Immature natural killer cell (primary cell): ENCODE data around the gene CASZ1. TPM values are rescaled to one million over a fixed set of nuclear protein-coding genes. Genes with fewer than 3 reads are reported as not detected.

ENCODE experiments used
- DNase-seq, 3 donors: peaks; one replicate each; pipeline ENCODE4 v3.0.0; 2022; ENCODE audit warnings: mixed read lengths in 1 of 3
- H3K27ac Mint-ChIP-seq, 6 donors: one replicate each; pipeline ENCODE4 v1.8.0; 2020; ENCODE audit warnings: mixed read lengths in 6 of 6, mild to moderate bottlenecking in 5 of 6, inconsistent platforms in 4 of 6, moderate library complexity in 3 of 6
- H3K27me3 Mint-ChIP-seq, 3 donors: one replicate each; pipeline ENCODE4 v1.8.0; 2020 to 2021; ENCODE audit warnings: low read depth in 3 of 3, mild to moderate bottlenecking in 3 of 3, mixed read lengths in 3 of 3, moderate library complexity in 3 of 3, inconsistent platforms in 1 of 3
- H3K36me3 Mint-ChIP-seq, 3 donors: one replicate each; pipeline ENCODE4 v1.8.0; 2020; ENCODE audit warnings: mixed read lengths in 3 of 3, inconsistent platforms in 2 of 3, mild to moderate bottlenecking in 2 of 3
- H3K4me1 Mint-ChIP-seq, 2 donors: one replicate each; pipeline ENCODE4 v1.8.0; 2020; ENCODE audit warnings: inconsistent platforms in 2 of 2, mild to moderate bottlenecking in 2 of 2, mixed read lengths in 2 of 2, moderate library complexity in 1 of 2
- H3K4me3 Mint-ChIP-seq, 5 donors: one replicate each; pipeline ENCODE4 v1.8.0; 2020; ENCODE audit warnings: mild to moderate bottlenecking in 5 of 5, mixed read lengths in 5 of 5, inconsistent platforms in 3 of 5, moderate library complexity in 3 of 5
- H3K9me3 Mint-ChIP-seq, 6 donors: one replicate each; pipeline ENCODE4 v1.8.0; 2020; ENCODE audit warnings: mild to moderate bottlenecking in 6 of 6, mixed read lengths in 6 of 6, inconsistent platforms in 4 of 6, moderate library complexity in 3 of 6
- polyA plus RNA-seq, 3 donors: library from polyadenylated mRNA; unstranded; fragments of 300-500 nt; fragmentation: Illumina TruSeq; gene quantifications; one replicate each; pipeline ENCODE4 v1.2.3, GENCODE V29; 2021

CASZ1 gene
- polyA plus RNA-seq, 3 donors from 2014 or later = 1.0 to 6.5 (median 1.9) TPM

DNA sequence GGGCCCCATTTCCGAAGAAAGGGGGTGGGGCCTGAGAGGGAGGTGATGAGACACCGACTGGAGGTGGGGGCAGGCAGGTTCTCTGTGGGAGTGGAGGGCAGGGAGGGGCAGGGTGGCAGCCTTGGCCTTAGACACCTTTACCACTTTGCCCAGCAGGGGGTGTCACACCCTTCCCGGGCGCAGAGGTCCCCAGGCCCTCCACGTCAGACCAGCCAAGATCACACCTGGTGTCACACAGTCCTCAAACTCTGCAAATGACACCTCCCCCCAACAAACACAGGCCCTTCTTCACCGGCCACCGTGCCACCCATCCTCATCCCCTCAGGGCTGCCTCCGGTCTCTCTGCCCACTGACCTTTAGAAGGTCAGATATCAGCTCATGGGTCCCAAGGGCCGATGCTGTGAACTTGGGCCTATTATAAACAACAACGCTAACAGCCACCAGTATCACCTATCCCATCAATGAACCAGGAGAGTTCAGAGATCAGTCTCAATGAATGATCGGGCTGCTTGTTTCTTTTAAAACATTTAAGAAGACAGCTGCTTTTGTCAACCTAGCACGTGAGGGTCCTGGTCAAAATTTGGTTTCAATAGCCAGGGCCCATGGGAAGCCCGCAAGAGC lies 103.9 kb downstream of the CASZ1 start:
- Mint-ChIP-seq H3K4me3 (peak overlapping the region; percentile 84 to 97 (median 94)), H3K9me3 (no peaks in the 10 kb centered on the region), H3K36me3 (no peaks in the 10 kb centered on the region), H3K4me1 (peaks cover 26 to 37% of the 10 kb centered on the region in 2 donors), H3K27ac (peak overlapping the region; percentile 77 to 96 (median 94)), H3K27me3 (peaks cover 2 to 18% (median 9%) of the 10 kb centered on the region in 3 donors)
- peak; percentile 54 to 62 (median 61) for DNase-seq

- Mint-ChIP-seq H3K4me3 (no peak overlapping the region), H3K9me3 (no peaks in the 10 kb centered on the region), H3K27me3 (peaks cover 2 to 15% (median 9%) of the 10 kb centered on the region in 3 donors), H3K4me1 (peaks cover 34 to 37% of the 10 kb centered on the region in 2 donors), H3K27ac (peak overlapping the region in 1 of 6 donors; percentile 94), H3K36me3 (no peaks in the 10 kb centered on the region)
- no peak for DNase-seq
Observed at GRCh38 chr1:10691740-10692125, 104.7 kb downstream of the CASZ1 start.

DNA sequence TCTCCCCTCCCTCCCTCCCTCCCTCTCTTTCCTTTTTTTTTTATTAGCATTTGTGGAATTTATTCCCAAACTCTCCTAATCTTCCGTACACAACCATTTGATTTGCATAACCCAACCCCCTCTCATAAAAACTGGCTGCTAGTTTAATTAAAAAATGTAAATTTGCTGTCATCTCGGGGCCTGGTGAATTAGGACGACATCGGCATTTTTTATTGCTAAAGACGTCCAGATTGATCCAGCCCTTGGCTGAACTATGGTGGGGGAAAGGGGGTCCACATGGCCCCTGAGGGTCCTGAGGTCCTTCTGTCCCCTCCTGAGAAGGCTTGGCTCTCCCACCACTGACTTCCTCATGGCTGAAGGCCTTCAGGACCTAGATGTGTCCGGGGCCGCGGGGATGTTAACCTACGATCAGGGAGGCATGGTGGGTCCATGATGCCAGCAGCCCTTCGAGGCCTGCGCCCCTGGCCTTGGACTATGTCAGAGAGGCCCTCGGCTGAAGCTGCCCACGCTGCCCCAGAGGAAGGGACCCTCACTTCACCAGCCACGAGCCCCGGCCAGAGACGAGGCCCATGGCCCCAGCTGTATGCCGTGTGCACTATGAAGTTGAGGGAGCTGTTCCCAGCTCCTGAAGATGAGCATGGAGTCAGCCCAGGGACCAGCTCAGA lies 105.2 kb downstream of the CASZ1 start:
- H3K4me3 Mint-ChIP-seq = no peak overlapping the region
- H3K4me1 Mint-ChIP-seq = peaks cover 35 to 37% of the 10 kb centered on the region in 2 donors
- H3K27ac Mint-ChIP-seq = no peak overlapping the region

GRCh38 chr1:10690484-10690883 lies 106.0 kb downstream of the CASZ1 start:
- peaks cover 34 to 35% of the 10 kb centered on the region in 2 donors for H3K4me1 Mint-ChIP-seq
- no peaks in the 10 kb centered on the region for H3K9me3 Mint-ChIP-seq
- H3K27me3 Mint-ChIP-seq = peaks cover under 1 to 14% (median 8%) of the 10 kb centered on the region in 3 donors
- no peak for DNase-seq
- H3K4me3 Mint-ChIP-seq = no peak overlapping the region
- H3K36me3 Mint-ChIP-seq = no peaks in the 10 kb centered on the region
- H3K27ac Mint-ChIP-seq = peak overlapping the region in 1 of 6 donors; percentile 12

More for the DNA sequence above, 105.2 kb downstream of the CASZ1 start:
- H3K36me3 Mint-ChIP-seq = no peaks in the 10 kb centered on the region
- peaks cover 2 to 15% (median 9%) of the 10 kb centered on the region in 3 donors for H3K27me3 Mint-ChIP-seq
- no peaks in the 10 kb centered on the region for H3K9me3 Mint-ChIP-seq
- no peak for DNase-seq

DNA sequence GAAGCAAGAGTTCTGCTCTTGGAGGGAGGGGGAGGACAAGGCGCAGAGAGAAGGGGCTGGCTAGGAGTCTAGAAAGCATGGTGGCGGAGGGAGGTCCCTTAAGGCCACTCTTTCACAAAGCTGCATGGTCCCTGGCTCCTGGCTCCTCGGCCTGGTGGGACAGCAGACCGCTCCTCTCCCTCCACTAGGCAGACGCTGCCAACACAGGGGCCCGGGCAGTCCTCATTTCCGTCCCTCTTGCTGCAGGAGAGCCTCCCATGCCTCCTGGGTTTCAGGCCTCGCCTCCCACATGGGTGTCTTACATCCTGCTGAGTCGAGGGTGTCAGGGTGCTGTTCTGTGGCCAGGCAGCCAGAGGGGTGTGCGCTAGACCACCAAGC lies 108.0 kb downstream of the CASZ1 start:
- H3K36me3 Mint-ChIP-seq = no peaks in the 10 kb centered on the region
- H3K27ac Mint-ChIP-seq = no peak overlapping the region
- peaks cover 36% of the 10 kb centered on the region in 2 donors for H3K4me1 Mint-ChIP-seq
- H3K4me3 Mint-ChIP-seq = no peak overlapping the region
- peaks cover 3 to 12% (median 4%) of the 10 kb centered on the region in 3 donors for H3K27me3 Mint-ChIP-seq
- no peak for DNase-seq
- no peaks in the 10 kb centered on the region for H3K9me3 Mint-ChIP-seq

- H3K27ac Mint-ChIP-seq = peak overlapping the region in 1 of 6 donors; percentile 49
- H3K27me3 Mint-ChIP-seq = peaks cover 3 to 11% (median 3%) of the 10 kb centered on the region in 3 donors
- no peak for DNase-seq
- peaks cover 35 to 36% of the 10 kb centered on the region in 2 donors for H3K4me1 Mint-ChIP-seq
- H3K9me3 Mint-ChIP-seq = no peaks in the 10 kb centered on the region
- no peak overlapping the region for H3K4me3 Mint-ChIP-seq
- H3K36me3 Mint-ChIP-seq = no peaks in the 10 kb centered on the region
Observed at GRCh38 chr1:10687782-10688408, 108.6 kb downstream of the CASZ1 start.

- no peak for DNase-seq
- peaks cover 1 to 5% (median 3%) of the 10 kb centered on the region in 3 donors for H3K27me3 Mint-ChIP-seq
- H3K36me3 Mint-ChIP-seq = no peaks in the 10 kb centered on the region
- H3K4me1 Mint-ChIP-seq = peaks cover 33 to 34% of the 10 kb centered on the region in 2 donors
- no peaks in the 10 kb centered on the region for H3K9me3 Mint-ChIP-seq
- H3K4me3 Mint-ChIP-seq = no peak overlapping the region
- no peak overlapping the region for H3K27ac Mint-ChIP-seq
Observed at GRCh38 chr1:10687251-10687651, 109.2 kb downstream of the CASZ1 start.

DNA sequence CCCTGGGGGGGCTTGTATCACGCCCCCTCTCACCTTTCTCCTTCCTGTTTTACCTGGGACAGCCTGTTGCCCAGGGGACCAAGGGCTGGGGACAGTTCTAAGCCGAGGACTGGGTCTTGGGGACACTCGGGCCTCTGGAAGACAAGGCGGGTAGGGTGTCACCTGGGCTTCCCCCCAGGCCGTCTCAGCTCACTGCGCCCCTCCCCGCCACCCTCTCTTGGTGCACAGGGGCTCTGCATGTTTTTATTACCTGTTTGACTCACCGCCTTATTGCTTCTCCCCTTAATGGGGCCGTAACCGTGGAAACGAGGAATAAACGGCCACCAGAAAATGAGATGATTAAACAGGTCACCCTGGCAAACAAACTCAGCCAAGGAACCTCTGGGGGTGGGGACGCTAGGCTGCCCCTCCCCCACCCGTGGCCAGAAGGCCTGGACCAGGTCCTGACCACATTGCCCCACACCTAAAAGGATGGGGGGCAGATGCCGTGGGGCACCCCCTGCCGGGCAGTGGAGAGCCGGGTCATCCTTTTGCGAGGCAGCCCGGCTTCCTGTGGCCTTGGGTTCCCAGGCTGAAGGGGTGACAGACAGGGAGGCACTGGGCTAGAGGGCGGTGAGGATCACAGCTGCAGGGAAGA lies 109.9 kb downstream of the CASZ1 start:
- peaks cover 1 to 7% (median 3%) of the 10 kb centered on the region in 3 donors for H3K27me3 Mint-ChIP-seq
- H3K4me3 Mint-ChIP-seq = no peak overlapping the region
- H3K4me1 Mint-ChIP-seq = peaks cover 35 to 39% of the 10 kb centered on the region in 2 donors
- H3K27ac Mint-ChIP-seq = no peak overlapping the region
- H3K9me3 Mint-ChIP-seq = no peaks in the 10 kb centered on the region
- H3K36me3 Mint-ChIP-seq = no peaks in the 10 kb centered on the region
- no peak for DNase-seq

DNA sequence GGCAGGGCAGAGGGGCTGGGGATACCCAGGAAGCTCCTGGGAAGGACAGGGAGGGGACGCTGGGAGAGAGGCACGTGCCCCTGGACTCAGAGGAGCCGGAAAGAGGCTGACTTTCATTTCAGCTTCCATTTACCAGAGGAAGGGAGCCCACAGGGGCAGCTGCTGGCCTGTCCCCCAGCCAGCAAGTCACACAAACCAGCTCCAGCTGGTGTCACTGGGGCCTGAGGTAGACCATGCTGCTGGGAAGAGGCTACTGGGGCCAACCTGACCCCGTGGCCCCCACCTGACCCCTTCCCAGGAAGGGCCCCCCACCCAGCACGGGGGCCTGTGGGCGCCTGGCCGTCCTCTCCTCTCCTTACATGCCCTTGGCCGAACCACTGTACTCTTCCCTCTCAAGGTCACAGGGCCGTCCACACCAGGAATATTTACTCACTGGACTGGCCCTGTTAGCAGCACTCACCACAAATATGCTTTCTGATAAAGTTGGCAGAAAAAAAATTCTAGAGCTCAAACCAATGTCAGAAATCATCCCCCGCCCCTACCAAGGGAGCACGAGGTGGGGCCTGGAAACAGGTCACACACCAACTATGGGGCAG lies 110.5 kb downstream of the CASZ1 start:
- Mint-ChIP-seq H3K4me1 (peaks cover 40 to 45% of the 10 kb centered on the region in 2 donors), H3K4me3 (no peak overlapping the region), H3K9me3 (no peaks in the 10 kb centered on the region), H3K36me3 (no peaks in the 10 kb centered on the region), H3K27ac (no peak overlapping the region), H3K27me3 (peaks cover 1 to 9% (median 3%) of the 10 kb centered on the region in 3 donors)
- no peak for DNase-seq

GRCh38 chr1:10685196-10685807 lies 111.1 kb downstream of the CASZ1 start:
- Mint-ChIP-seq H3K27me3 (peaks cover 1 to 9% (median 3%) of the 10 kb centered on the region in 3 donors), H3K4me1 (peaks cover 41 to 46% of the 10 kb centered on the region in 2 donors), H3K36me3 (no peaks in the 10 kb centered on the region), H3K27ac (no peak overlapping the region), H3K4me3 (no peak overlapping the region), H3K9me3 (no peaks in the 10 kb centered on the region)
- DNase-seq = no peak

GRCh38 chr1:10684221-10684620 lies 112.2 kb downstream of the CASZ1 start:
- no peak overlapping the region for H3K27ac Mint-ChIP-seq
- H3K36me3 Mint-ChIP-seq = no peaks in the 10 kb centered on the region
- no peaks in the 10 kb centered on the region for H3K9me3 Mint-ChIP-seq
- H3K27me3 Mint-ChIP-seq = peaks cover 0 to 9% (median 3%) of the 10 kb centered on the region in 3 donors
- no peak overlapping the region for H3K4me3 Mint-ChIP-seq
- H3K4me1 Mint-ChIP-seq = peaks cover 37 to 45% of the 10 kb centered on the region in 2 donors
- no peak for DNase-seq

DNA sequence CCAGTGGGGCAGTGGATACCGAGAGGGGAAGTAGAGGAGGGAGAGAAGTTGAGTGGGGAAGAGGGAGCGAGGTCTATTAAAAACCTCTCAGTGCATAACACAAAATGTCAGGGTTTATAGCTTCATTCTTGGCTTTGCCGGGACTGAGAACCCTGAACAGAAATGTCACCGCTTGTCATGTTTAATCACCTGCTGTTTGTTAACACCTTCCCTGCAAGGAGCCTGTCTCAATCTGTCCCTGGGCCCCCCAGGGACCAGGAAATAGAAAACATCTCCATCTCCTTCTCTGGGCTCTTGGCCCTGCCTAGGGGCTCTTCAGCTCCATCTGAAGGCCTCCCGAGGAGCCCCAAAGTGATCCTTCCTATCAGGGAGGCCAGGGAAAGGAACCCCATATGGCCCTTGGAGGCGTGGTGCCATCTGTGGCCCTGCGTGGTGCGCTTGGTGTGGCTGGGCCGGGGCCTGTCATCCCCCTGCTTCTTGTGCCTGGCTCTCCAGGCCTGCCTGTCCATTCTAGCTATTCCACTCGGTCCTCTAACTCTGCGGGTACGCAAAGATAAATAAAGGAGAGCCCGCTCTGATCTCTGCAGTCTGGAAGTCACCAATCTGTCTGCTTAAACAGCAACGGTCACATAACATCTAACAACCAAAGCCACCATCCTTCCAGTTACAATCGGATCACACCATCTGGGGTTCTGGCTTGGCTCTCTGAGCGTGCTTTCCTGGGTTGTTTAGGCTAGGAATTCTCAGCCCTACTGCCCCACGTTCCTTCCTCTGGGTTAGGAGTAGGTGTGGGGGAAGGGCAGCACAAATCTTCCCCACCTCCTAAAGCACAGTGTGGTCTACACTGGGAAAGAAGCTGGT lies 113.8 kb downstream of the CASZ1 start:
- DNase-seq = no peak
- Mint-ChIP-seq H3K4me3 (no peak overlapping the region), H3K36me3 (no peaks in the 10 kb centered on the region), H3K27me3 (peaks cover 0 to 9% (median 3%) of the 10 kb centered on the region in 3 donors), H3K4me1 (peaks cover 33 to 44% of the 10 kb centered on the region in 2 donors), H3K9me3 (no peaks in the 10 kb centered on the region), H3K27ac (peak overlapping the region in 2 of 6 donors; percentile 41 to 53)
